GM19035 (cell line): Measurements from ENCODE around the gene RNF113A.
A peak's percentile ranks its signal among the peaks of the same experiment; 100 is the strongest.
"Not testable (repeated sequence)": the region's sequence is repeated elsewhere in the genome, so short reads cannot be mapped to it uniquely, and the experiment has no call there.

Source experiments
- ATAC-seq: cut with Tn5 transposase; IDR thresholded peaks from one replicate; pipeline ENCODE4 v1.9.1; 2021; ENCODE audit not compliant: unreplicated experiment

RNF113A gene

DNA sequence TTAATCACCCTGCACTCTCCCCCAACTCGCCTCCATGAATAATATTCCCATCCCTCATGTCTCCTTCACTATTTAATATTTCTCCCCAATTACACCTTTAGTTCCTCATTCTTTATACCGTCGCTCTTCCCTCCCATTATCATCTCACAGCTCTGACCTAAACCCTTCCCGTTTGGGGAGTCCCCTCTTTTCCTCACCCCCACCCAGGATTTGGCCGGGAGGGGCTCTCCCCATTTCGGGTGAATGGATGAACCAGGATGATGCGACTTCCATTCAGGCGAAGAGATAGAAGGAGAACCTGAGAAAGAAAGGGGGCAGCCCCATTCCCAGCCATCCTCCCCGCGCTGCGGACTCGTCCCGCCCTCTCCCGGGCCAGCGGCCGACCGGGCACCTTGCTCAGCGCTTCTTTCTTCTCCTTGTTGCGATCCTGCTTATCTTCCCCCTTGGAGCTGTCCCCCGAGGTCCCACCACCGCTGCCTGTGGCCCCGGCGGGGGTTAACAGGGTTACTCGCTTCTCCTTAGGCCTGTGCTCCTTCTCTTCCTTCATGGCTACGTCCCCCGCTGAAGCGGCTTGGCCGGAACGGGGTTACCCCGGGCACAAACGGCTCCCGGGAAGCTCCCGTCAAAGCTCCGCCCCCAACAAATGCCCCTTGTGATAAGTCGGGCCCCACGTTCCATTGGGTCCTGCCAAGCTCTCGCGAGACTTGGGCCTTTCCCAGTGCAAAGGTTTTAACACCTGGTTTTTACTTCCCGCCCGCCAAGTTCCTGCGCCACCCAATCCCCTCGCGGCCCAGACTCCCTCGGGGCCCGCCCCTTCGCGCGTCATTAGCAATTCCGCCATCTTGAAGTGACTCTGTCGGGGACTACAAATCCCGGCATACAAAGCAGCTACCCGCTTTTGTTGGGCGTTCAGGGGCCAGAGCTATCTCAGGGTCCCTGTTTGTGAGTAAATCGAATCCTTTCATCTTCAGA is 18.9 kb downstream of the RNF113A start, which contains the start of gene UPF3B:
Gene UPF3B, minus strand, starts transcription at position 582 of the 972 bp plus-strand sequence. Its CDS starts 35 bp downstream, at position 547.
- ATAC-seq: peak; percentile 97

GRCh38 chrX:119833905-119834304 is 37.6 kb downstream of the RNF113A start:
- no peak for ATAC-seq

DNA sequence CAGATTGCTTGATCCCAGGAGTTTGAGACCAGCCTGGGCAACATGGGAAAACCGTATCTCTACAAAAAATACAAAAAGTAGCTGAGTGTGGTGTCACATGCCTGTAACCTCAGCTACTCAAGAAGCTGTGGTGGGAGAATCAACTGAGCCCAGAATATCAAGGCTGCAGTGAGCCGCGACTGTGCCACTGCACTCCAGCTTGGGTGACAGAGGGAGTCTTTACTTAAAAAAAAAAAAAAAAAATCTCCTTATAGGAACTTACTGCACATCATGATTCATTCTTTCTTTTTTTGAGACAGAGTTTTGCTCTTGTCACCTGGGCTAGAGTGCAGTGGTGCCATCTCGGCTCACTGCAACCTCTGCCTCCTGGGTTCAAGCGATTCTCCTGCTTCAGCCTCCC is 43.1 kb downstream of the RNF113A start:
- ATAC-seq: no peak

- no peak for ATAC-seq
Measured at GRCh38 chrX:119826399-119826959, 45.1 kb downstream of the RNF113A start.

DNA sequence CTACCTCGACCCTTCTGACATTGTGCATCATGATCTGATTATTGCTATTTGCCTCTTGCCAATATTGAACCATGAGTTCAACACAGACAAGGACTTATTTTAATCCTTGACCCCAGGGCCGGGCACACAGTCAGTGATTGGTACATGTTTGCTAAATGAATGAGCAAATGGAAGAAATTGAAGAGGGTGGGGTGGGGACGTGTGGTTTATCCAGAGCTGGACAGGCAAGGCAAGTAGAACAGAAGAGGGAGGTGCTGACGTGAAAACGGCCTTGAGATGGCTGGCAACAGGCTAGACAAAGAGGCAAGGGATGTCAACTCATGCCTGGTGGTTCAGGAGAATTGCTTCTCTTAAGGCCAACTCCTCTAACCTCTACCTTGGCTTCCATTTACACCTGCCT is 47.3 kb downstream of the RNF113A start:
- ATAC-seq: not testable (repeated sequence)

DNA sequence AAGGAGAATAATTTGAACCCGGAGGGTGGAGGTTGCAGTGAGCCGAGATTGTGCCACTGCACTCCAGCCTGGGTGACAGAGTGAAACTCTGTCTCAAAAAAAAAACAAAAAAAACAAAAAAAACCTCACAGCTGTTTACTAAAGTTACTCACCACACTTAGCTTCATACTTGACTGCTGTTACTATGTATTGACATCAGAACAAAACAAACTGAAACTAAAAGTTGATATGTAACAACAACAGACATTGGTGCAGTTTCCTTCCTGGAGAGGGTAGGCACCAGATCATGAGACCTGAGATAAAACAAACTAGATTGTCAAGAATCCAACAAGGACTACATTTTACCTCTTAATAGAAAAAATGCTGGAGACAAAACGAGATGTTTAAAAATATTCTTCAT is 49.8 kb downstream of the RNF113A start:
- peak; percentile 86 for ATAC-seq
